IMR-90 (cell line): ENCODE measurements around the gene RARS2. TPM values are rescaled to one million over a fixed set of nuclear protein-coding genes. Genes with fewer than 3 reads are reported as not detected.

Source experiments
- ATAC-seq: fragments of 200-7000 bp; cut with Tn5 transposase; 2 replicates; pipeline ENCODE4 v1.9.1; 2020; ENCODE audit warnings: low read depth, mild to moderate bottlenecking, moderate library complexity
- BruUV-seq: library from RNA; stranded (reverse); fragments of 400-500 nt; replicated peaks from 2 replicates; lab custom pipeline; 2021; lab: Mats Ljungman, UMichigan
- CTCF ChIA-PET: fragments of 300-600 bp; formaldehyde crosslinking; extraction: SDS; loops from one replicate; lab custom pipeline; 2021; ENCODE audit warnings: antibody characterized with exemption; lab: Yijun Ruan, JAX
- POLR2A ChIA-PET: fragments of 300-600 bp; sonication (Branson Sonifier 250); formaldehyde crosslinking; loops from one replicate; lab custom pipeline; 2022; ENCODE audit warnings: antibody characterized with exemption; ENCODE audit not compliant: unreplicated experiment; lab: Charles Lee
- DNase-seq: peaks from one replicate; pipeline ENCODE4 v3.0.0; 2013
- H2AFZ ChIP-seq: replicated peaks from 2 replicates; pipeline ENCODE3; 2013; ENCODE audit warnings: low read length, mild to moderate bottlenecking; ENCODE audit not compliant: poor library complexity
- H2AK5ac ChIP-seq: 2 replicates; pipeline ENCODE4 v1.6.1; 2013; ENCODE audit warnings: low read depth, low read length, inconsistent platforms
- H2AK9ac ChIP-seq: replicated peaks from 2 replicates; pipeline ENCODE3; 2013; ENCODE audit warnings: mild to moderate bottlenecking, low read depth, low read length, moderate library complexity; ENCODE audit not compliant: poor library complexity
- H2BK120ac ChIP-seq: 2 replicates; pipeline ENCODE4 v1.6.1; 2013; ENCODE audit warnings: low read depth, low read length, inconsistent platforms
- H2BK15ac ChIP-seq: 3 replicates; pipeline ENCODE4 v1.6.1; 2013; ENCODE audit warnings: low read depth, low read length, inconsistent platforms
- H2BK20ac ChIP-seq: 2 replicates; pipeline ENCODE4 v1.6.1; 2013; ENCODE audit warnings: low read depth, mild to moderate bottlenecking, inconsistent platforms, low read length, moderate library complexity
- H2BK5ac ChIP-seq: 2 replicates; pipeline ENCODE4 v1.6.1; 2013; ENCODE audit warnings: mild to moderate bottlenecking, low read depth, low read length, inconsistent platforms; ENCODE audit not compliant: poor library complexity, severe bottlenecking
- H3K14ac ChIP-seq: replicated peaks from 2 replicates; pipeline ENCODE4 v1.6.1; 2013; ENCODE audit warnings: low read depth, low read length, inconsistent platforms
- H3K18ac ChIP-seq: 2 replicates; pipeline ENCODE4 v1.6.1; 2013; ENCODE audit warnings: low read depth, low read length, control low read depth
- H3K23ac ChIP-seq: 2 replicates; pipeline ENCODE4 v1.6.1; 2013; ENCODE audit warnings: low read depth, low read length, inconsistent platforms
- H3K27ac ChIP-seq: 2 replicates; pipeline ENCODE4 v1.5.1; 2013; ENCODE audit warnings: mild to moderate bottlenecking, control low read depth, low read length; ENCODE audit not compliant: insufficient read depth
- H3K27me3 ChIP-seq: 2 replicates; pipeline ENCODE4 v1.6.1; 2013; ENCODE audit warnings: low read length; ENCODE audit not compliant: control insufficient read depth, insufficient read depth
- H3K36me3 ChIP-seq: 2 replicates; pipeline ENCODE4 v1.6.1; 2013; ENCODE audit warnings: low read length, mixed read lengths; ENCODE audit not compliant: control insufficient read depth, insufficient read depth
- H3K4ac ChIP-seq: 2 replicates; pipeline ENCODE4 v1.6.1; 2013; ENCODE audit warnings: low read depth, low read length, inconsistent platforms
- H3K4me1 ChIP-seq: 2 replicates; pipeline ENCODE4 v1.6.1; 2013; ENCODE audit warnings: low read length, mixed read lengths; ENCODE audit not compliant: control insufficient read depth, insufficient read depth
- H3K4me2 ChIP-seq: 2 replicates; pipeline ENCODE4 v1.6.1; 2013; ENCODE audit warnings: low read depth, mild to moderate bottlenecking, control low read depth, low read length, moderate library complexity
- H3K4me3 ChIP-seq: 2 replicates; pipeline ENCODE4 v1.5.1; 2013; ENCODE audit warnings: low read depth, mild to moderate bottlenecking, control low read depth, low read length, moderate library complexity; ENCODE audit not compliant: insufficient read depth
- H3K56ac ChIP-seq: 2 replicates; pipeline ENCODE4 v1.6.1; 2013; ENCODE audit warnings: low read length, inconsistent platforms; ENCODE audit not compliant: insufficient read depth; ENCODE audit errors: extremely low read depth
- H3K79me1 ChIP-seq, 2 experiments: 2 replicates each; pipeline ENCODE4 v1.6.1; 2013; ENCODE audit warnings: low read length in 2 of 2, inconsistent platforms in 1 of 2, low read depth in 1 of 2
- H3K9ac ChIP-seq: 2 replicates; pipeline ENCODE4 v1.6.1; 2013; ENCODE audit warnings: low read depth, low read length, control low read depth
- H3K9me1 ChIP-seq: 2 replicates; pipeline ENCODE4 v1.6.1; 2013; ENCODE audit warnings: low read length, inconsistent platforms; ENCODE audit not compliant: insufficient read depth
- H3K9me3 ChIP-seq: 2 replicates; pipeline ENCODE4 v1.6.1; 2013; ENCODE audit warnings: low read length; ENCODE audit not compliant: control insufficient read depth, insufficient read depth
- H4K20me1 ChIP-seq: 2 replicates; pipeline ENCODE4 v1.6.1; 2013; ENCODE audit warnings: low read length, inconsistent platforms; ENCODE audit not compliant: insufficient read depth
- H4K5ac ChIP-seq: 2 replicates; pipeline ENCODE4 v1.6.1; 2013; ENCODE audit warnings: mild to moderate bottlenecking, low read depth, low read length, control low read depth
- H4K8ac ChIP-seq, 2 experiments: 2 replicates each; pipeline ENCODE4 v1.6.1; 2013; ENCODE audit warnings: low read depth in 2 of 2, low read length in 2 of 2, control low read depth in 1 of 2, inconsistent platforms in 1 of 2
- H4K91ac ChIP-seq: 2 replicates; pipeline ENCODE4 v1.6.1; 2013; ENCODE audit warnings: low read depth, low read length, inconsistent platforms; ENCODE audit not compliant: insufficient read depth
- BHLHE40 ChIP-seq: fragments of 150-350 bp; IDR thresholded peaks from 2 replicates; pipeline ENCODE4 v1.6.1; 2016; ENCODE audit warnings: mild to moderate bottlenecking, low read depth, low read length
- CEBPB ChIP-seq: IDR thresholded peaks from 2 replicates; pipeline ENCODE4 v1.6.1; 2012; ENCODE audit warnings: low read depth, low read length, improper control_type of control experiment
- CHD1 ChIP-seq: IDR thresholded peaks from 2 replicates; pipeline ENCODE4 v1.6.1; 2012; ENCODE audit warnings: low read depth, low read length, improper control_type of control experiment
- CTCF ChIP-seq: conservative IDR thresholded peaks from 2 replicates; pipeline ENCODE4 v1.5.1; 2012; ENCODE audit warnings: mild to moderate bottlenecking, low read depth, low read length, improper control_type of control experiment
- ELK1 ChIP-seq: fragments of 150-350 bp; IDR thresholded peaks from 2 replicates; pipeline ENCODE4 v1.6.1; 2016; ENCODE audit warnings: low read depth, mild to moderate bottlenecking, low read length, moderate library complexity, borderline replicate concordance
- FOS ChIP-seq: fragments of 150-350 bp; IDR thresholded peaks from 2 replicates; pipeline ENCODE4 v1.6.1; 2016; ENCODE audit warnings: low read depth, low read length
- MAFK ChIP-seq: IDR thresholded peaks from 2 replicates; pipeline ENCODE4 v1.6.1; 2012; ENCODE audit warnings: low read depth, low read length, improper control_type of control experiment
- MXI1 ChIP-seq: IDR thresholded peaks from 2 replicates; pipeline ENCODE4 v1.6.1; 2012; ENCODE audit warnings: low read depth, mild to moderate bottlenecking, low read length, moderate library complexity, borderline replicate concordance
- NFE2L2 ChIP-seq: fragments of 150-350 bp; IDR thresholded peaks from 2 replicates; pipeline ENCODE4 v1.6.1; 2016; ENCODE audit warnings: low read depth, mild to moderate bottlenecking, low read length
- POLR2A ChIP-seq: IDR thresholded peaks from 2 replicates; pipeline ENCODE4 v1.6.1; 2012; ENCODE audit warnings: mild to moderate bottlenecking, low read depth, low read length
- RCOR1 ChIP-seq: IDR thresholded peaks from 2 replicates; pipeline ENCODE4 v1.6.1; 2012; ENCODE audit warnings: mild to moderate bottlenecking, low read length, improper control_type of control experiment; ENCODE audit not compliant: insufficient replicate concordance
- RFX5 ChIP-seq: IDR thresholded peaks from 2 replicates; pipeline ENCODE4 v1.8.0; 2012; ENCODE audit warnings: low read depth, mild to moderate bottlenecking, low read length, moderate library complexity
- SMC3 ChIP-seq: fragments of 150-350 bp; IDR thresholded peaks from 2 replicates; pipeline ENCODE4 v1.6.1; 2016; ENCODE audit warnings: low read depth, mild to moderate bottlenecking, antibody characterized with exemption, low read length, moderate library complexity
- USF2 ChIP-seq: fragments of 150-350 bp; IDR thresholded peaks from 2 replicates; pipeline ENCODE4 v1.6.1; 2017; ENCODE audit warnings: mild to moderate bottlenecking, antibody characterized with exemption, low read length, low read depth
- WGBS, 2 experiments: methylation state at CpG; one replicate each; pipeline versions ENCODE4 v1.1.5 to v1.1.7; 2013; ENCODE audit warnings: missing lambda C conversion rate in 2 of 2; ENCODE audit not compliant: insufficient read length in 1 of 2; ENCODE audit errors: extremely low coverage in 2 of 2; 5-methylcytosine and 5-hydroxymethylcytosine counted together
- dilution Hi-C: fragments of 300-500 bp; cut with HindIII; formaldehyde crosslinking; loops from one replicate; pipeline ENCODE4 v1.14.3; 2018; ENCODE audit warnings: low sequenced_read_pairs; ENCODE audit not compliant: unreplicated experiment
- in situ Hi-C: fragments of 300-500 bp; cut with MboI; formaldehyde crosslinking; loops from 3 replicates; pipeline ENCODE4 v1.14.3; 2019; ENCODE audit warnings: low sequenced_read_pairs, inconsistent platforms, mixed read lengths
- intact Hi-C: fragments of 100-400 bp; cut with micrococcal nuclease; formaldehyde crosslinking; loops from 2 replicates; pipeline ENCODE4 v1.10.0; 2022
- polyA plus RNA-seq, 3 experiments: library from polyadenylated mRNA; depleted of rRNA; stranded (reverse); fragments of >200 nt; gene quantifications; 2 replicates each; pipeline ENCODE4 v1.2.3, GENCODE V29; 2012; ENCODE audit warnings: low replicate concordance in 1 of 3
- total RNA-seq: library from RNA; depleted of rRNA; stranded (reverse); fragments of >200 nt; gene quantifications from 2 replicates; pipeline ENCODE4 v1.2.3, GENCODE V29; 2012

The RARS2 gene
- total and polyA plus RNA-seq, 2 of the 4 experiments (the other 2 are of a cell fraction) = 19.9 to 33.0 TPM

- no peak overlapping the region for H2AK5ac ChIP-seq
- 100% methylated on average over 1 of the region's 6 CpGs; no CpG with 5 or more reads in 1 of the 2 experiments for WGBS, 2 experiments
- DNase-seq = no peak
- H4K8ac ChIP-seq = no peak overlapping the region
- no peak overlapping the region for H3K56ac ChIP-seq
- no peaks in the 10 kb centered on the region for H3K9me3 ChIP-seq
- no peaks in the 10 kb centered on the region for H3K27me3 ChIP-seq
- CTCF ChIA-PET = no interaction called here
- no peaks in the 10 kb centered on the region for H3K9me1 ChIP-seq
- H3K18ac ChIP-seq = no peak overlapping the region
- no peak overlapping the region for H2AK9ac ChIP-seq
- in situ Hi-C loops = no loop called here
- no peak overlapping the region for H3K4ac ChIP-seq
- no peaks in the 10 kb centered on the region; the same call in 1 of the 2 replicates for H4K20me1 ChIP-seq
- 0 out of 2 replicates have a peak, but pooled peaks have one; percentile 19 for ATAC-seq
- H4K5ac ChIP-seq = no peak overlapping the region
- no peak overlapping the region for H2BK15ac ChIP-seq
- H3K36me3 ChIP-seq = peaks cover 15% of the 10 kb centered on the region
- dilution Hi-C loops = no loop called here
- POLR2A ChIA-PET = no interaction called here
- no peak overlapping the region for H2BK20ac ChIP-seq
- no peak overlapping the region for H2BK120ac ChIP-seq
- H3K4me2 ChIP-seq = no peak overlapping the region
- H3K9ac ChIP-seq = no peak overlapping the region
- H4K91ac ChIP-seq = no peak overlapping the region
- H3K79me1 ChIP-seq = peaks cover 3 to 11% of the 10 kb centered on the region in 2 experiments; a peak in 2 of 4 replicates
- intact Hi-C loops = no loop called here
- H3K4me1 ChIP-seq = no peaks in the 10 kb centered on the region
- no peak overlapping the region for H2BK5ac ChIP-seq
- TF ChIP-seq RFX5 (no peak), SMC3 (no peak), FOS (no peak), CHD1 (no peak), NFE2L2 (no peak), MAFK (no peak), ELK1 (no peak), RCOR1 (no peak), USF2 (no peak), BHLHE40 (no peak), MXI1 (no peak), CEBPB (no peak), POLR2A (no peak), CTCF (no peak)
- H2AFZ ChIP-seq = no peak overlapping the region
- H3K4me3 ChIP-seq = no peak overlapping the region
- no peak overlapping the region for H3K27ac ChIP-seq
- no peak overlapping the region for H3K23ac ChIP-seq
- no TSS peak for BruUV-seq
- H3K14ac ChIP-seq = no peak overlapping the region
Measured at GRCh38 chr6:87501809-87502572, 87.8 kb downstream of the RARS2 start.
